GM12873 (cell line): ENCODE measurements around the gene THADA.

Source experiments
- TF ChIP-seq, protein P1 (sequence below): IDR thresholded peaks from 2 replicates; pipeline ENCODE4 v1.5.1; 2012; ENCODE audit warnings: low read depth, mild to moderate bottlenecking, moderate library complexity, low read length, control low read depth; ENCODE audit not compliant: insufficient read depth; ENCODE audit errors: missing control alignments

THADA gene

DNA sequence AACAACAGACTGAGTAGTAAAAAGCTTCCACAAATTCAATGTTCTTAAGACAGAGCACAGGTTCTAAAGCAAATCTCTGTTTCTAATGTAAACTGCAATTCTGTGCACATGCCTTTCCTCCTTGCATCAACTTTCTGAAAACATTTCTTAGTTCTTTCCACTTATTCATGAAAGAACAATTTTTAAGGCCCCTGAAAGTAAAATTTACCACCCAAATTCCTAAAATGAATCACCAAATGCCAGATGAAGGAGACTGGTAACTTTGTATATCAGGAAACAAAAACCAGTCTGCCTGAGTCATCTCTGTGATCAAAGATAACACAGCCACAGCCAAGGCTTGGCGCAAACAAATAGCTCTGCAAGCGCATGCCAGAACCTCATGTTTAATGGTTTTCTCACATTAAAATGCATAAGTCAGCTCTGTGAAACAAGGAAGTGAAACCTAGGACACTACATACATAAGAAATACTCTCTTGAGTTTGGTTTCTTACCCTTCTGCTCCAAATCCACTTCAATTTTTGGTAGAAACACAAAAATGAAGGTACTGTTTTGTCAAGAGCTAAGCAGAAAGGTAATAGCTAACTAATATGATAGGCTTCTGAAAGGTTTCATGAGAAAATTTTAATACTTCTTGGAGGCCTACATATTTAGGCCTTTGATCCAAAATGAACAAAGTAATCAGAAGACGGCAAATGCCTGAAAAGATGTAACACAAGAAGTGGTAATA is 169.4 kb downstream of the THADA start:
- TF ChIP-seq, protein P1, sequence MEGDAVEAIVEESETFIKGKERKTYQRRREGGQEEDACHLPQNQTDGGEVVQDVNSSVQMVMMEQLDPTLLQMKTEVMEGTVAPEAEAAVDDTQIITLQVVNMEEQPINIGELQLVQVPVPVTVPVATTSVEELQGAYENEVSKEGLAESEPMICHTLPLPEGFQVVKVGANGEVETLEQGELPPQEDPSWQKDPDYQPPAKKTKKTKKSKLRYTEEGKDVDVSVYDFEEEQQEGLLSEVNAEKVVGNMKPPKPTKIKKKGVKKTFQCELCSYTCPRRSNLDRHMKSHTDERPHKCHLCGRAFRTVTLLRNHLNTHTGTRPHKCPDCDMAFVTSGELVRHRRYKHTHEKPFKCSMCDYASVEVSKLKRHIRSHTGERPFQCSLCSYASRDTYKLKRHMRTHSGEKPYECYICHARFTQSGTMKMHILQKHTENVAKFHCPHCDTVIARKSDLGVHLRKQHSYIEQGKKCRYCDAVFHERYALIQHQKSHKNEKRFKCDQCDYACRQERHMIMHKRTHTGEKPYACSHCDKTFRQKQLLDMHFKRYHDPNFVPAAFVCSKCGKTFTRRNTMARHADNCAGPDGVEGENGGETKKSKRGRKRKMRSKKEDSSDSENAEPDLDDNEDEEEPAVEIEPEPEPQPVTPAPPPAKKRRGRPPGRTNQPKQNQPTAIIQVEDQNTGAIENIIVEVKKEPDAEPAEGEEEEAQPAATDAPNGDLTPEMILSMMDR, result no peak

DNA sequence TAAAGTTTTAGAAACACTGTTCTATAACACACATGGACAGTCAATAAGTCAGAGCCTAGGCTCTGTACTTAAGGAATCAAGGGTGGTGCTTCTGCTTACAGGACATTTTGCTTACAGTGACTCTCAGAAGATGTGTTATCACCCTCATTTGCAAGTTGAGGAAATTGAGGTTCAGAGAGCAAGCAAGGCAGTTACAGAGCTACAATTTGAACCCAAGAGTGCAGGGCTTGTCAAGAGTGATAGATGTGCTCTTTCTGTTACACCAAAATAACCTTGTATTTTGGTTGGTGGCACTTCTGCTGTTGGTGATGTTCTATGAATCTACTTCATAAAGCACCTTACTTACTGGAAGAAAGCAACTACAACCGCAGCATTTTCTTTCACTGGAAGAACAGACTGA is 170.2 kb downstream of the THADA start:
- TF ChIP-seq, protein P1, result no peak

DNA sequence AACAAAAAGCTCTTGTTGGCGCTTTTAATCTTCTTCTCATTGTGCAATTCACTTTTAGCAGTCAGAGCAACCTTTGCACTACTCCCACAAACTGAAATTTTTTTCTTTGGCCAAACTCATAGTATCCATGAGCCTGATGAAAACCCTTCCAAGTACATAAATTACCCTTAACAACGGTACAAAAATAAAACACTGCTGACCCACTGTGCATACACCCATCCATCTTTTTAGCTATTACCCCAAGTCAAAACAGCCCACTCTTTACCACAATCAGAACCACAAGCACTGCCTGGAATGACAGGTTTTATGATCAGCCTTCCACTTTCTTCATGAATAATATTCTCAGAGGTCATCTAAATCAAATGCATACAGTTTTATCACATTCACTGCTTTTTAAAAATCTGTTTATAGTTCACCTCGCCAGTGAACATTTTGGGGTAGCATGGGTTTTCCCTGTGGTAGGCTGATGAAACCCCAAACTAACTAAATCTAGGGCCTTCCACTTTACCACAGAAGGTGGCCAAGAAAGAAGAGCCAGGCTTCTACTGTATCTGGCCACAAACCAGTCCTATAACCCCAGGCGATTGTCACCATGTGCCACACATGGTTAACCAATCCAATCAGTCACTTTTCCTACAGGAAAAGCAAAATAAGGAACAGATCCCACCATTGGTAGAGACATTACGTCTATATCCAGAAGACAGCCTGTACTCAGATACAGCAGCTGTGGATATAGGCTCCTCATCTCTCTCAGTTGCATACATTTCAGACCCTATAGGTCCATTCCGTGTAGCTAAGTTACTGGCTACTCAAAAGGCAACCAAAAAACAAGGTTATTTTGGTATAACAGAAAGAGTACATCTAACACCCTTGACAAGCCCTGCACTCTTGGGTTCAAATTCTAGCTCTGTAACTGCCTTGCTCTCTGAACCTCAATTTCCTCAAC is 171.3 kb downstream of the THADA start:
- TF ChIP-seq, protein P1, result no peak

- TF ChIP-seq, protein P1, result no peak
These were observed 171.9 kb downstream of the THADA start for GRCh38 chr2:43423941-43424261.

GRCh38 chr2:43421194-43421593 is 174.6 kb downstream of the THADA start:
- TF ChIP-seq, protein P1, result no peak

DNA sequence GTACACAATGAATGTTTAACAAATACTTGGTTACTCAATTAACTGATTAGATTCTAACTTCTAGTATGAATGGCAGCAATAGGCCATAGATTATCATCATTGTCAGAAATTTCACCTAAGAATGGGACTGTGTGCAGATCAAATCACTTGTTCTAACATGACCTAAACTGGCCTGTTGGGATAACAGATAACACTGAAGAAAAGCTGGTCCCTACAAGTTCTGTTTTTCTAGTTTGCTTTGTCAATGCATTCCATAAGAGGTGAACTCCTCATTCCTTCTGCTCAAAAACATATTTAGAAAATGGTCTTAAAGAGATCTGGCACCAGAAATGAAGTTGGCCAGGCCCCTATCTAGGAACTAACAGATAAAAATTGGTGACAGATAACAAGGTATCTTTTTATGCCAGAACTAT is 175.4 kb downstream of the THADA start:
- TF ChIP-seq, protein P1, result no peak

- TF ChIP-seq, protein P1, result no peak
These were observed 176.0 kb downstream of the THADA start for GRCh38 chr2:43419876-43420275.
